WTC11 (cell line): ENCODE data around the gene C11orf52. TPM values are rescaled to one million over a fixed set of nuclear protein-coding genes. Genes with fewer than 3 reads are reported as not detected.

Experiments used
- ATAC-seq: fragments of 200-7000 bp; cut with Tn5 transposase; 2 replicates; pipeline ENCODE4 v1.10.0; 2021; ENCODE audit warnings: mild to moderate bottlenecking, moderate library complexity
- CTCF ChIA-PET: fragments of 300-600 bp; sonication (Branson Sonifier 250); formaldehyde crosslinking; loops from one replicate; lab custom pipeline; 2021; ENCODE audit warnings: antibody characterized with exemption; lab: Charles Lee
- POLR2A ChIA-PET: fragments of 350-600 bp; sonication (Branson Sonifier 250); formaldehyde crosslinking; loops from one replicate; lab custom pipeline; 2021; ENCODE audit warnings: antibody characterized with exemption; lab: Charles Lee
- DNase-seq: peaks from one replicate; pipeline ENCODE4 v3.0.0; 2021; ENCODE audit warnings: low spot score
- H3K27ac Mint-ChIP-seq: 2 replicates; pipeline ENCODE4 v1.8.0; 2021; ENCODE audit warnings: mixed read lengths
- H3K27me3 Mint-ChIP-seq: 2 replicates; pipeline ENCODE4 v1.8.0; 2021; ENCODE audit warnings: low read depth, mild to moderate bottlenecking, moderate library complexity, mixed read lengths
- H3K36me3 Mint-ChIP-seq: 2 replicates; pipeline ENCODE4 v1.8.0; 2021; ENCODE audit warnings: mixed read lengths
- H3K4me1 Mint-ChIP-seq: 2 replicates; pipeline ENCODE4 v1.8.0; 2022; ENCODE audit warnings: mixed read lengths
- H3K4me3 Mint-ChIP-seq: 2 replicates; pipeline ENCODE4 v1.8.0; 2021; ENCODE audit warnings: mild to moderate bottlenecking, moderate library complexity, mixed read lengths
- H3K9me3 Mint-ChIP-seq: 2 replicates; pipeline ENCODE4 v1.8.0; 2021; ENCODE audit warnings: mixed read lengths
- AR ChIP-seq: fragments of 250-450 bp; sonication (Bioruptor Pico); IDR thresholded peaks from 2 replicates; pipeline ENCODE4 v1.9.0; 2021; ENCODE audit warnings: mild to moderate bottlenecking
- ATF1 ChIP-seq: sonication (generic); formaldehyde crosslinking; IDR thresholded peaks from 2 replicates; pipeline ENCODE4 v1.8.1; 2023; ENCODE audit warnings: mild to moderate bottlenecking, moderate library complexity, missing genetic modification reagents
- CREM ChIP-seq: sonication (generic); formaldehyde crosslinking; IDR thresholded peaks from 2 replicates; pipeline ENCODE4 v1.8.1; 2022; ENCODE audit warnings: mild to moderate bottlenecking, missing genetic modification reagents, moderate library complexity
- E2F1 ChIP-seq: sonication (generic); formaldehyde crosslinking; IDR thresholded peaks from 2 replicates; pipeline ENCODE4 v1.8.0; 2022; ENCODE audit warnings: mild to moderate bottlenecking, missing genetic modification reagents
- ESRRA ChIP-seq: sonication (generic); formaldehyde crosslinking; IDR thresholded peaks from 2 replicates; pipeline ENCODE4 v1.8.1; 2022; ENCODE audit warnings: mild to moderate bottlenecking, missing genetic modification reagents, borderline replicate concordance
- ETV6 ChIP-seq: sonication (generic); formaldehyde crosslinking; IDR thresholded peaks from 2 replicates; pipeline ENCODE4 v1.8.1; 2022; ENCODE audit warnings: mild to moderate bottlenecking, missing genetic modification reagents
- GABPB1 ChIP-seq: sonication (generic); formaldehyde crosslinking; IDR thresholded peaks from 2 replicates; pipeline ENCODE4 v1.8.1; 2023; ENCODE audit warnings: mild to moderate bottlenecking, missing genetic modification reagents
- MAX ChIP-seq: sonication (generic); formaldehyde crosslinking; IDR thresholded peaks from 2 replicates; pipeline ENCODE4 v1.8.0; 2022; ENCODE audit warnings: mild to moderate bottlenecking, missing genetic modification reagents
- MLX ChIP-seq: sonication (generic); formaldehyde crosslinking; IDR thresholded peaks from 2 replicates; pipeline ENCODE4 v1.8.1; 2023; ENCODE audit warnings: mild to moderate bottlenecking, missing genetic modification reagents, moderate library complexity
- MYBL2 ChIP-seq: sonication (generic); formaldehyde crosslinking; IDR thresholded peaks from 2 replicates; pipeline ENCODE4 v1.8.1; 2023; ENCODE audit warnings: mild to moderate bottlenecking, moderate library complexity, missing genetic modification reagents
- NFATC4 ChIP-seq: fragments of 250-450 bp; sonication (Bioruptor Pico); IDR thresholded peaks from 2 replicates; pipeline ENCODE4 v1.9.0; 2021; ENCODE audit warnings: mild to moderate bottlenecking
- NR2C2 ChIP-seq: sonication (generic); formaldehyde crosslinking; IDR thresholded peaks from 2 replicates; pipeline ENCODE4 v1.8.0; 2022; ENCODE audit warnings: mild to moderate bottlenecking, missing genetic modification reagents
- NR3C1 ChIP-seq: sonication (generic); formaldehyde crosslinking; conservative IDR thresholded peaks from 2 replicates; pipeline ENCODE4 v1.8.1; 2023; ENCODE audit warnings: low read depth, mild to moderate bottlenecking, missing genetic modification reagents
- SMAD4 ChIP-seq: sonication (generic); formaldehyde crosslinking; IDR thresholded peaks from 2 replicates; pipeline ENCODE4 v1.8.0; 2022; ENCODE audit warnings: mild to moderate bottlenecking, missing genetic modification reagents
- SP1 ChIP-seq: sonication (generic); formaldehyde crosslinking; conservative IDR thresholded peaks from 2 replicates; pipeline ENCODE4 v1.8.1; 2022; ENCODE audit warnings: missing genetic modification reagents
- TEAD1 ChIP-seq: sonication (generic); formaldehyde crosslinking; IDR thresholded peaks from 2 replicates; pipeline ENCODE4 v1.8.0; 2022; ENCODE audit warnings: mild to moderate bottlenecking, missing genetic modification reagents
- TEAD4 ChIP-seq: sonication (generic); formaldehyde crosslinking; IDR thresholded peaks from 2 replicates; pipeline ENCODE4 v1.8.0; 2022; ENCODE audit warnings: mild to moderate bottlenecking, missing genetic modification reagents
- ZNF263 ChIP-seq: sonication (generic); formaldehyde crosslinking; IDR thresholded peaks from 2 replicates; pipeline ENCODE4 v1.8.1; 2022; ENCODE audit warnings: low read depth, mild to moderate bottlenecking, moderate library complexity, missing genetic modification reagents
- ZNF396 ChIP-seq: fragments of 250-450 bp; sonication (Bioruptor Pico); IDR thresholded peaks from 2 replicates; pipeline ENCODE4 v1.8.0; 2021; ENCODE audit warnings: mild to moderate bottlenecking, moderate library complexity, borderline replicate concordance
- ZNF423 ChIP-seq: fragments of 250-450 bp; sonication (Bioruptor Pico); IDR thresholded peaks from 2 replicates; pipeline ENCODE4 v2.1.2; 2022; ENCODE audit warnings: mild to moderate bottlenecking, moderate library complexity
- total RNA-seq: library from RNA; stranded (reverse); gene quantifications from 3 replicates; pipeline ENCODE4 v1.2.3, GENCODE V29; 2021
- TF ChIP-seq, protein P1 (sequence below): sonication (generic); formaldehyde crosslinking; IDR thresholded peaks from 2 replicates; pipeline ENCODE4 v1.8.0; 2023; ENCODE audit warnings: missing genetic modification reagents
- TF ChIP-seq, protein P2 (sequence below): sonication (generic); formaldehyde crosslinking; IDR thresholded peaks from 2 replicates; pipeline ENCODE4 v1.8.1; 2022; ENCODE audit warnings: mild to moderate bottlenecking, moderate library complexity, missing genetic modification reagents
- TF ChIP-seq, protein P3 (sequence below): sonication (generic); formaldehyde crosslinking; IDR thresholded peaks from 2 replicates; pipeline ENCODE4 v1.8.0; 2022; ENCODE audit warnings: mild to moderate bottlenecking, missing genetic modification reagents
- TF ChIP-seq, protein P4 (sequence below): sonication (generic); formaldehyde crosslinking; IDR thresholded peaks from 2 replicates; pipeline ENCODE4 v1.8.1; 2022; ENCODE audit warnings: low read depth, mild to moderate bottlenecking, moderate library complexity, missing genetic modification reagents, borderline replicate concordance

The C11orf52 gene
- total RNA-seq, 1 experiment from 2014 or later: 2.1 TPM

DNA sequence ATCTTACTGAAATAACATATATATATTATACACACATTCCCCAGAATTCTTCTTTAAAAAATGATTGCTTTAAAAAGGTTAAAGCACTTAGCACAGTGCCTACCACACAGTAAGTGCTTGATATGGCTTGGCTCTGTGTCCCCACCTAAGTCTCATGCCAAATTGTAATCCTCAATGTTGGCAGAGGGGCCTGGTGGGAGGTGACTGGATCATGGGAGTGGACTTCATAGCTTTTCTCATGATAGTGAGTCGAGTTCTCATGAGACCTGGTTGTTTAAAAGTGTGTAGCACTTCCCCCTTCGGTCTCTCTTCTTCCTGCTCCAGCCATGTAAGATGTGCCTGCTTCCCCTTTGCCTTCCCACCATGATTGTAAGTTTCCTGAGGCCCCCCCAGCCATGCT is 13.3 kb upstream of the C11orf52 start:
- Mint-ChIP-seq H3K27ac (no peak overlapping the region), H3K4me1 (peaks cover 11% of the 10 kb centered on the region), H3K36me3 (no peaks in the 10 kb centered on the region), H3K9me3 (peaks cover 6% of the 10 kb centered on the region), H3K27me3 (no peaks in the 10 kb centered on the region; the same call in 1 of the 2 replicates), H3K4me3 (no peak overlapping the region)
- POLR2A ChIA-PET: no interaction called here
- ATAC-seq: no peak
- no peak for TF ChIP-seq SP1 (CRISPR knock-in tag)
- no peak for TF ChIP-seq MYBL2 (CRISPR knock-in tag)
- no peak for TF ChIP-seq ATF1 (CRISPR knock-in tag)
- TF ChIP-seq, protein P1, sequence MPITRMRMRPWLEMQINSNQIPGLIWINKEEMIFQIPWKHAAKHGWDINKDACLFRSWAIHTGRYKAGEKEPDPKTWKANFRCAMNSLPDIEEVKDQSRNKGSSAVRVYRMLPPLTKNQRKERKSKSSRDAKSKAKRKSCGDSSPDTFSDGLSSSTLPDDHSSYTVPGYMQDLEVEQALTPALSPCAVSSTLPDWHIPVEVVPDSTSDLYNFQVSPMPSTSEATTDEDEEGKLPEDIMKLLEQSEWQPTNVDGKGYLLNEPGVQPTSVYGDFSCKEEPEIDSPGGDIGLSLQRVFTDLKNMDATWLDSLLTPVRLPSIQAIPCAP (CRISPR knock-in tag): no peak
- TF ChIP-seq ETV6 (CRISPR knock-in tag): no peak
- no peak for TF ChIP-seq NR2C2 (CRISPR knock-in tag)
- no peak for TF ChIP-seq MLX (CRISPR knock-in tag)
- no peak for TF ChIP-seq SMAD4
- no peak for TF ChIP-seq ZNF396 (CRISPR knock-in tag)
- no peak for DNase-seq
- CTCF ChIA-PET: no interaction called here

DNA sequence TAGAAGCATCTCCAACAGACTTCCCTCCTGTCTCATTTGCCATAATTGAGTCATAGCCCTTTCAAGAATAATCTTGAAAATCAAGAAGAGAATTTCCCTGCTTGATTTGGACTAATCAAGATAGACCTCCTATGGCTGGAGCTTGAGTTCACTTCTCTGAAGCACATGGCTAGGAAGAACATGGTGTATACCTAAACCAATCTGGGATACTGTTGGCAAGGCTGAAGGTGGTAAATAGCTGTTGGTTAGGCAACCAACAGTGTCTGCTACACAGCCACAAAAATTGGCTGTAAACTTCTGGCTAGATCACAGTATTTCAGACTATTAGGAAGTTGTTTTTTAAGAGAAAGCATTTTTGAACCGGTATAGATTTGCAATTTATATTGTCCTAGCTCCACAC is 12.0 kb upstream of the C11orf52 start:
- TF ChIP-seq ZNF423 (CRISPR knock-in tag) (no peak), ESRRA (CRISPR knock-in tag) (no peak), TEAD4 (CRISPR knock-in tag) (no peak), NFATC4 (CRISPR knock-in tag) (no peak), AR (CRISPR knock-in tag) (no peak)
- TF ChIP-seq, protein P1 (CRISPR knock-in tag): no peak
- DNase-seq (no peak), ATAC-seq (no peak)
- H3K27me3 Mint-ChIP-seq: no peaks in the 10 kb centered on the region; the same call in 1 of the 2 replicates
- peaks cover 6% of the 10 kb centered on the region for H3K9me3 Mint-ChIP-seq
- peaks cover 20% of the 10 kb centered on the region for H3K4me1 Mint-ChIP-seq
- H3K36me3 Mint-ChIP-seq: no peaks in the 10 kb centered on the region
- CTCF ChIA-PET: no interaction called here
- no peak overlapping the region for H3K4me3 Mint-ChIP-seq
- no peak overlapping the region for H3K27ac Mint-ChIP-seq
- POLR2A ChIA-PET: no interaction called here

GRCh38 chr11:111908639-111909305 is 9.9 kb upstream of the C11orf52 start:
- Mint-ChIP-seq H3K9me3 (peaks cover 6% of the 10 kb centered on the region), H3K27ac (no peak overlapping the region), H3K27me3 (no peaks in the 10 kb centered on the region; the same call in 1 of the 2 replicates), H3K4me3 (no peak overlapping the region), H3K36me3 (no peaks in the 10 kb centered on the region), H3K4me1 (peaks cover 33% of the 10 kb centered on the region)
- DNase-seq (no peak), ATAC-seq (no peak)
- POLR2A ChIA-PET: no interaction called here
- CTCF ChIA-PET: no interaction called here
- TF ChIP-seq, protein P2, sequence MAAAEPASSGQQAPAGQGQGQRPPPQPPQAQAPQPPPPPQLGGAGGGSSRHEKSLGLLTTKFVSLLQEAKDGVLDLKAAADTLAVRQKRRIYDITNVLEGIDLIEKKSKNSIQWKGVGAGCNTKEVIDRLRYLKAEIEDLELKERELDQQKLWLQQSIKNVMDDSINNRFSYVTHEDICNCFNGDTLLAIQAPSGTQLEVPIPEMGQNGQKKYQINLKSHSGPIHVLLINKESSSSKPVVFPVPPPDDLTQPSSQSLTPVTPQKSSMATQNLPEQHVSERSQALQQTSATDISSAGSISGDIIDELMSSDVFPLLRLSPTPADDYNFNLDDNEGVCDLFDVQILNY (CRISPR knock-in tag): no peak
- TF ChIP-seq, protein P3, sequence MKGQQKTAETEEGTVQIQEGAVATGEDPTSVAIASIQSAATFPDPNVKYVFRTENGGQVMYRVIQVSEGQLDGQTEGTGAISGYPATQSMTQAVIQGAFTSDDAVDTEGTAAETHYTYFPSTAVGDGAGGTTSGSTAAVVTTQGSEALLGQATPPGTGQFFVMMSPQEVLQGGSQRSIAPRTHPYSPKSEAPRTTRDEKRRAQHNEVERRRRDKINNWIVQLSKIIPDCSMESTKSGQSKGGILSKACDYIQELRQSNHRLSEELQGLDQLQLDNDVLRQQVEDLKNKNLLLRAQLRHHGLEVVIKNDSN: no peak
- TF ChIP-seq TEAD1 (CRISPR knock-in tag) (no peak), NR2C2 (CRISPR knock-in tag) (no peak), MAX (CRISPR knock-in tag) (no peak), GABPB1 (CRISPR knock-in tag) (no peak), NR3C1 (no peak), E2F1 (CRISPR knock-in tag) (no peak), CREM (CRISPR knock-in tag) (no peak), ZNF263 (CRISPR knock-in tag) (no peak)
- TF ChIP-seq, protein P4, sequence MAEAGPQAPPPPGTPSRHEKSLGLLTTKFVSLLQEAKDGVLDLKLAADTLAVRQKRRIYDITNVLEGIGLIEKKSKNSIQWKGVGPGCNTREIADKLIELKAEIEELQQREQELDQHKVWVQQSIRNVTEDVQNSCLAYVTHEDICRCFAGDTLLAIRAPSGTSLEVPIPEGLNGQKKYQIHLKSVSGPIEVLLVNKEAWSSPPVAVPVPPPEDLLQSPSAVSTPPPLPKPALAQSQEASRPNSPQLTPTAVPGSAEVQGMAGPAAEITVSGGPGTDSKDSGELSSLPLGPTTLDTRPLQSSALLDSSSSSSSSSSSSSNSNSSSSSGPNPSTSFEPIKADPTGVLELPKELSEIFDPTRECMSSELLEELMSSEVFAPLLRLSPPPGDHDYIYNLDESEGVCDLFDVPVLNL (CRISPR knock-in tag): no peak
